HT-29 (cell line): ENCODE data around the gene CYP20A1. TPM values are rescaled to one million over a fixed set of nuclear protein-coding genes. Genes with fewer than 3 reads are reported as not detected.
"Not testable (repeated sequence)": the region's sequence is repeated elsewhere in the genome, so short reads cannot be mapped to it uniquely, and the experiment has no call there.

Experiments used
- DNase-seq: peaks from one replicate; pipeline ENCODE4 v3.0.0-alpha.2; 2015; ENCODE audit warnings: low spot score
- total RNA-seq: library from RNA; depleted of rRNA; stranded (reverse); fragments of >200 nt; shearing (Covaris generic); gene quantifications from 2 replicates; pipeline ENCODE4 v1.2.3, GENCODE V29; 2014

The CYP20A1 gene
- total RNA-seq, 1 experiment from 2014 or later = 5.8 TPM

- DNase-seq = no peak
Measured at GRCh38 chr2:203280428-203281064, 41.7 kb downstream of the CYP20A1 start.

GRCh38 chr2:203282101-203282500, 43.3 kb downstream of the CYP20A1 start:
- no peak for DNase-seq

GRCh38 chr2:203286532-203286931, 47.7 kb downstream of the CYP20A1 start:
- no peak for DNase-seq

GRCh38 chr2:203301667-203302066, 62.8 kb downstream of the CYP20A1 start:
- no peak for DNase-seq

- not testable (repeated sequence) for DNase-seq
Measured at GRCh38 chr2:203302586-203302985, 63.8 kb downstream of the CYP20A1 start.

- DNase-seq = no peak
Measured at GRCh38 chr2:203310688-203311436, 72.0 kb downstream of the CYP20A1 start.

- DNase-seq = no peak
Measured at GRCh38 chr2:203326356-203326755, 87.5 kb downstream of the CYP20A1 start.

GRCh38 chr2:203327582-203327900, 88.7 kb downstream of the CYP20A1 start:
- no peak for DNase-seq

GRCh38 chr2:203327901-203328759, 89.3 kb downstream of the CYP20A1 start, which contains the start of gene ABI2:
Gene ABI2, plus strand, starts transcription at chr2:203328394. Its CDS starts 121 bp downstream, at chr2:203328515.
- peak; percentile 76 for DNase-seq

GRCh38 chr2:203328760-203329540, 90.1 kb downstream of the CYP20A1 start:
- DNase-seq = peak; percentile 54

- DNase-seq = peak; percentile 19
Measured at GRCh38 chr2:203330434-203330833, 91.6 kb downstream of the CYP20A1 start.

- DNase-seq = no peak
Measured at GRCh38 chr2:203338322-203338721, 99.5 kb downstream of the CYP20A1 start.

GRCh38 chr2:203340791-203341487, 102.1 kb downstream of the CYP20A1 start:
- no peak for DNase-seq

GRCh38 chr2:203341741-203342310, 103.0 kb downstream of the CYP20A1 start:
- no peak for DNase-seq

- not testable (repeated sequence) for DNase-seq
Measured at GRCh38 chr2:203342374-203342773, 103.6 kb downstream of the CYP20A1 start.

GRCh38 chr2:203344667-203345066, 105.8 kb downstream of the CYP20A1 start:
- DNase-seq = no peak

- DNase-seq = no peak
Measured at GRCh38 chr2:203346612-203347011, 107.8 kb downstream of the CYP20A1 start.

- DNase-seq = no peak
Measured at GRCh38 chr2:203347375-203347774, 108.6 kb downstream of the CYP20A1 start.

- DNase-seq = peak; percentile 13
Measured at GRCh38 chr2:203352604-203353255, 113.9 kb downstream of the CYP20A1 start.

GRCh38 chr2:203354966-203355365, 116.1 kb downstream of the CYP20A1 start:
- no peak for DNase-seq
